ENCODE data around the gene LRP2. TPM values are rescaled to one million over a fixed set of nuclear protein-coding genes. Genes with fewer than 3 reads are reported as not detected.

Gene LRP2
- total and polyA plus RNA-seq, 3 experiments from 2014 or later: 0.04 to 0.07 TPM; not detected in 1

GRCh38 chr2:169208026-169208425, 154.3 kb downstream of the LRP2 start:
- Histone ChIP-seq H3K9me3 (ENCODE audit: low read length) (no peaks in the 10 kb centered on the region), H3K4me1 (ENCODE audit: insufficient read depth, low read length) (no peaks in the 10 kb centered on the region), H3K27me3 (ENCODE audit: insufficient read depth, low read length, poor library complexity, severe bottlenecking) (no peaks in the 10 kb centered on the region), H3K27ac (ENCODE audit: low read depth, low read length) (no peak overlapping the region), H3K4me3 (ENCODE audit: low read length) (no peak overlapping the region), H3K36me3 (ENCODE audit: insufficient read depth, low read length) (no peaks in the 10 kb centered on the region)
- Mint-ChIP-seq H3K4me3 (no peak overlapping the region), H3K27ac (no peak overlapping the region), H3K36me3 (no peaks in the 10 kb centered on the region), H3K4me1 (no peaks in the 10 kb centered on the region), H3K27me3 (peaks cover 3 to 10% of the 10 kb centered on the region in 2 donors), H3K9me3 (no peaks in the 10 kb centered on the region)
- DNase-seq: no peak
- ChIA-PET POLR2A (no interaction called here), CTCF (no interaction called here)

GRCh38 chr2:169205176-169205575, 157.2 kb downstream of the LRP2 start:
- Mint-ChIP-seq H3K4me3 (no peak overlapping the region), H3K27me3 (peaks cover 5 to 27% of the 10 kb centered on the region in 2 donors), H3K36me3 (no peaks in the 10 kb centered on the region), H3K9me3 (no peaks in the 10 kb centered on the region), H3K27ac (no peak overlapping the region), H3K4me1 (no peaks in the 10 kb centered on the region)
- Histone ChIP-seq H3K27me3 (ENCODE audit: insufficient read depth, low read length, poor library complexity, severe bottlenecking) (no peaks in the 10 kb centered on the region), H3K27ac (ENCODE audit: low read depth, low read length) (no peak overlapping the region), H3K4me1 (ENCODE audit: insufficient read depth, low read length) (no peaks in the 10 kb centered on the region), H3K4me3 (ENCODE audit: low read length) (no peak overlapping the region), H3K36me3 (ENCODE audit: insufficient read depth, low read length) (no peaks in the 10 kb centered on the region), H3K9me3 (ENCODE audit: low read length) (no peaks in the 10 kb centered on the region)
- ChIA-PET POLR2A (no interaction called here), CTCF (no interaction called here)
- DNase-seq: no peak

GRCh38 chr2:169203952-169204351, 158.4 kb downstream of the LRP2 start:
- ChIA-PET CTCF (no interaction called here), POLR2A (no interaction called here)
- Mint-ChIP-seq H3K27me3 (peaks cover 5 to 23% of the 10 kb centered on the region in 2 donors), H3K27ac (no peak overlapping the region), H3K4me1 (no peaks in the 10 kb centered on the region), H3K4me3 (no peak overlapping the region), H3K9me3 (no peaks in the 10 kb centered on the region), H3K36me3 (no peaks in the 10 kb centered on the region)
- no peak overlapping the region for H3K27ac ChIP-seq (ENCODE audit: low read depth, low read length)
- no peaks in the 10 kb centered on the region for H3K27me3 ChIP-seq (ENCODE audit: insufficient read depth, low read length, poor library complexity, severe bottlenecking)
- DNase-seq: no peak
- H3K4me3 ChIP-seq (ENCODE audit: low read length): no peak overlapping the region
- no peaks in the 10 kb centered on the region for H3K9me3 ChIP-seq (ENCODE audit: low read length)
- no peaks in the 10 kb centered on the region for H3K4me1 ChIP-seq (ENCODE audit: insufficient read depth, low read length)
- no peaks in the 10 kb centered on the region for H3K36me3 ChIP-seq (ENCODE audit: insufficient read depth, low read length)

GRCh38 chr2:169200756-169201155, 161.6 kb downstream of the LRP2 start:
- ChIA-PET CTCF (no interaction called here), POLR2A (no interaction called here)
- no peaks in the 10 kb centered on the region for H3K4me1 Mint-ChIP-seq
- H3K4me3 Mint-ChIP-seq: no peak overlapping the region
- H3K9me3 ChIP-seq (ENCODE audit: low read length): no peaks in the 10 kb centered on the region
- DNase-seq: no peak
- H3K27ac Mint-ChIP-seq: no peak overlapping the region
- no peaks in the 10 kb centered on the region for H3K4me1 ChIP-seq (ENCODE audit: insufficient read depth, low read length)
- H3K9me3 Mint-ChIP-seq: no peaks in the 10 kb centered on the region
- H3K27me3 Mint-ChIP-seq: peaks cover 5 to 29% of the 10 kb centered on the region in 2 donors
- H3K4me3 ChIP-seq (ENCODE audit: low read length): no peak overlapping the region
- H3K27me3 ChIP-seq (ENCODE audit: insufficient read depth, low read length, poor library complexity, severe bottlenecking): no peaks in the 10 kb centered on the region
- no peaks in the 10 kb centered on the region for H3K36me3 Mint-ChIP-seq
- H3K36me3 ChIP-seq (ENCODE audit: insufficient read depth, low read length): no peaks in the 10 kb centered on the region
- H3K27ac ChIP-seq (ENCODE audit: low read depth, low read length): no peak overlapping the region

DNA sequence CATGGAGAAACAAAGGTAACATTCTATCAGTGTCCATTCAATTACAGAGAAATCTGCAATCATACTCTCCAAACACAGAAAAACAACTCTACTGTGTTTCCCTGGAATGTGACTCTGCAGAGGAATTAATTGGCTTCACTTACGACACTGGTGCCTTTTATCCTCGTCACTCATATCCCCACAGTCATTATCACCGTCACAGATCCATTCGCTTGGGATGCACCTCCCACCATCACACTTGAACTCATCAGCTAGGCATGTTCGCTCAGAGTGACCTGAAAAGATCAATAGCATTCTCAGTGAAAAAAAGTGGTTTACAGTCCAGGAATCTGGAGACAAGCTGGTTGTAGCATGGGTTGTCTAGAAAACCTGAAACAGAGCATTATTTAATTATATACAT, 168.7 kb downstream of the LRP2 start:
- Histone ChIP-seq H3K4me1 (ENCODE audit: insufficient read depth, low read length) (no peaks in the 10 kb centered on the region), H3K27me3 (ENCODE audit: insufficient read depth, low read length, poor library complexity, severe bottlenecking) (no peaks in the 10 kb centered on the region), H3K27ac (ENCODE audit: low read depth, low read length) (no peak overlapping the region), H3K36me3 (ENCODE audit: insufficient read depth, low read length) (no peaks in the 10 kb centered on the region), H3K4me3 (ENCODE audit: low read length) (no peak overlapping the region), H3K9me3 (ENCODE audit: low read length) (no peaks in the 10 kb centered on the region)
- Mint-ChIP-seq H3K4me1 (no peaks in the 10 kb centered on the region), H3K27me3 (peaks cover 1 to 6% of the 10 kb centered on the region in 2 donors), H3K9me3 (no peaks in the 10 kb centered on the region), H3K36me3 (no peaks in the 10 kb centered on the region), H3K27ac (no peak overlapping the region), H3K4me3 (no peak overlapping the region)
- DNase-seq: no peak
- POLR2A ChIA-PET: no interaction called here
- CTCF ChIA-PET: no interaction called here

- Mint-ChIP-seq H3K36me3 (no peaks in the 10 kb centered on the region), H3K4me1 (no peaks in the 10 kb centered on the region), H3K27me3 (peaks cover 1 to 9% of the 10 kb centered on the region in 2 donors), H3K4me3 (no peak overlapping the region), H3K27ac (no peak overlapping the region), H3K9me3 (no peaks in the 10 kb centered on the region)
- ChIA-PET CTCF (no interaction called here), POLR2A (no interaction called here)
- H3K27me3 ChIP-seq (ENCODE audit: insufficient read depth, low read length, poor library complexity, severe bottlenecking): no peaks in the 10 kb centered on the region
- H3K9me3 ChIP-seq (ENCODE audit: low read length): no peaks in the 10 kb centered on the region
- no peak overlapping the region for H3K4me3 ChIP-seq (ENCODE audit: low read length)
- no peak overlapping the region for H3K27ac ChIP-seq (ENCODE audit: low read depth, low read length)
- no peak for DNase-seq
- no peaks in the 10 kb centered on the region for H3K4me1 ChIP-seq (ENCODE audit: insufficient read depth, low read length)
- H3K36me3 ChIP-seq (ENCODE audit: insufficient read depth, low read length): no peaks in the 10 kb centered on the region
Measured at GRCh38 chr2:169190197-169190775, 172.0 kb downstream of the LRP2 start.

DNA sequence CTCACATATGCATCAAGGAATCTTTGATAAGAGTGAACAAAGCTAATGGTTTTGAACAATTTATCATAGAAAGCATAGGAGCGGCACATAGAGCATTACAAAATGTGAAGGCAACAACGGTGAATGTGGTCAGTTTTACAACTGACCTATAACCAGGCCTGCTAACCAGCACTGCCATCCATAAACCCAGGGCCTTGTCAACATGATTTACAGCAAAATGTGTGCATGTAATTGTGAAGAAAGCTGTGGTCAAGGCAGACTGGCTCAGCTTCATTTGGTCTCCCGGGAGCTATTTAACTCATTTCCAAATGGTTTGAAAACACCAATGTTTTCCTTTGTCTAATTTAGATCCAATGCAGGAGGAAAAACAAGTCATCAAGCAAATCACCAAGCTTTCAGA, 173.2 kb downstream of the LRP2 start:
- H3K27ac ChIP-seq (ENCODE audit: low read depth, low read length): no peak overlapping the region
- Mint-ChIP-seq H3K4me1 (no peaks in the 10 kb centered on the region), H3K27me3 (peaks cover 1 to 9% of the 10 kb centered on the region in 2 donors), H3K27ac (no peak overlapping the region), H3K36me3 (no peaks in the 10 kb centered on the region), H3K4me3 (no peak overlapping the region), H3K9me3 (no peaks in the 10 kb centered on the region)
- H3K4me3 ChIP-seq (ENCODE audit: low read length): no peak overlapping the region
- DNase-seq: no peak
- no peaks in the 10 kb centered on the region for H3K27me3 ChIP-seq (ENCODE audit: insufficient read depth, low read length, poor library complexity, severe bottlenecking)
- no peaks in the 10 kb centered on the region for H3K4me1 ChIP-seq (ENCODE audit: insufficient read depth, low read length)
- POLR2A ChIA-PET: no interaction called here
- H3K9me3 ChIP-seq (ENCODE audit: low read length): no peaks in the 10 kb centered on the region
- CTCF ChIA-PET: no interaction called here
- H3K36me3 ChIP-seq (ENCODE audit: insufficient read depth, low read length): no peaks in the 10 kb centered on the region

DNA sequence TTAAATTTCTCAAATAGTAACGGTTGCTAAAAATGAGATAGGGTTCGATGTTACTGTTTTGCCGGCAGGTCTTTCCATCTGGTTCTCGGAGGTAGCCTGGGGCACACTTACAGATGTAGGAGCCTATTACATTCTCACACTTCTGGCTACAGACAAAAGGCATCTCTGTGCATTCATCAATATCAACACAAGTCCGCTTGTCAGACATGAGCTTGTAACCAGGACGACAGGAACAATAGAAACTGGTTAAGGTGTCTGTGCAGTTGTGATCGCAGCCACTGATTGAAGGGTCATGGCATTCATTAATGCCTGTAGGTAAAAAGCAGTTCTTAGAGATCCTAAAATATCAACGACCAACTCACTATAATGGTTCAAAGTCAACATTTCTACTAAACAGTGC, 176.6 kb downstream of the LRP2 start:
- no peaks in the 10 kb centered on the region for H3K4me1 ChIP-seq (ENCODE audit: insufficient read depth, low read length)
- H3K4me3 ChIP-seq (ENCODE audit: low read length): no peak overlapping the region
- H3K27ac ChIP-seq (ENCODE audit: low read depth, low read length): no peak overlapping the region
- Mint-ChIP-seq H3K9me3 (no peaks in the 10 kb centered on the region), H3K4me1 (no peaks in the 10 kb centered on the region), H3K27me3 (peaks cover 1 to 12% of the 10 kb centered on the region in 2 donors), H3K36me3 (no peaks in the 10 kb centered on the region), H3K27ac (no peak overlapping the region), H3K4me3 (no peak overlapping the region)
- no peaks in the 10 kb centered on the region for H3K9me3 ChIP-seq (ENCODE audit: low read length)
- H3K27me3 ChIP-seq (ENCODE audit: insufficient read depth, low read length, poor library complexity, severe bottlenecking): no peaks in the 10 kb centered on the region
- POLR2A ChIA-PET: no interaction called here
- DNase-seq: no peak
- H3K36me3 ChIP-seq (ENCODE audit: insufficient read depth, low read length): no peaks in the 10 kb centered on the region
- CTCF ChIA-PET: no interaction called here

DNA sequence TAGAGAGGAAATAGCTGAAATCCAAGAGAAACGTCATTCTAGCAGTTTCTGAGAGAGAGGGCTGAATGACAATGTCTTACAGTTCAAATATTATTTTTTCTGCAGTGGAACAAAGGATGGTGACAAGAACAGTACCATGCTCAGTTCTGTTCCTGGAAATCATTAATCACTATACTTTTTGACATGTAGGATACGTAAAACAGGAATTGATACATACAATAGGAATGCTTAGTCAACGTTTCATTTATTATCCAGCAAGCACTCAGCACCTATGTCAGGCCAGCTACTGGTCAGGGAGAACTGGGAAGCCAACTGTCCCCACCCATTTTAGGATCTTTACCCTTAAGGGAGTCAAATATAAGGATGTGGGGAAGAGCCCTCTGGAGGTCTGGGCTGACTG, 178.3 kb downstream of the LRP2 start:
- H3K36me3 Mint-ChIP-seq: no peaks in the 10 kb centered on the region
- no peak overlapping the region for H3K4me3 Mint-ChIP-seq
- Histone ChIP-seq H3K36me3 (ENCODE audit: insufficient read depth, low read length) (no peaks in the 10 kb centered on the region), H3K27me3 (ENCODE audit: insufficient read depth, low read length, poor library complexity, severe bottlenecking) (no peaks in the 10 kb centered on the region), H3K27ac (ENCODE audit: low read depth, low read length) (no peak overlapping the region), H3K4me3 (ENCODE audit: low read length) (no peak overlapping the region), H3K9me3 (ENCODE audit: low read length) (no peaks in the 10 kb centered on the region), H3K4me1 (ENCODE audit: insufficient read depth, low read length) (no peaks in the 10 kb centered on the region)
- H3K9me3 Mint-ChIP-seq: no peaks in the 10 kb centered on the region
- ChIA-PET CTCF (no interaction called here), POLR2A (no interaction called here)
- H3K27me3 Mint-ChIP-seq: peaks cover 0 to 12% of the 10 kb centered on the region in 2 donors
- H3K27ac Mint-ChIP-seq: no peak overlapping the region
- H3K4me1 Mint-ChIP-seq: no peaks in the 10 kb centered on the region
- no peak for DNase-seq
